ENCODE results near the gene HCK.

- TF ChIP-seq CTCF (conservative IDR thresholded peaks at IDR 0.05 in 1 of 2, IDR thresholded peaks at IDR 0.05 in 1 of 2; ENCODE audit: low read depth in 1 of 2, low read length in 2 of 2) (no peak), EZH2 (IDR thresholded peaks at IDR 0.05; ENCODE audit: low read length, missing control alignments) (no peak)
These were observed 18.7 kb upstream of the HCK start for GRCh38 chr20:32033316-32033715.
